Glutamatergic neuron (in vitro differentiated cells): ENCODE measurements around the gene NR6A1. TPM values are rescaled to one million over a fixed set of nuclear protein-coding genes. Genes with fewer than 3 reads are reported as not detected.

Source experiments
- DNase-seq: peaks from one replicate; pipeline ENCODE4 v3.0.0; 2022
- H3K27ac Mint-ChIP-seq: one replicate; pipeline ENCODE4 v1.8.0; 2020; ENCODE audit warnings: mild to moderate bottlenecking, mixed read lengths, inconsistent platforms; ENCODE audit not compliant: unreplicated experiment
- H3K27me3 Mint-ChIP-seq: one replicate; pipeline ENCODE4 v1.8.0; 2020; ENCODE audit warnings: mild to moderate bottlenecking, moderate library complexity, mixed read lengths, inconsistent platforms; ENCODE audit not compliant: unreplicated experiment
- H3K36me3 Mint-ChIP-seq: one replicate; pipeline ENCODE4 v1.8.0; 2020; ENCODE audit warnings: mild to moderate bottlenecking, mixed read lengths, inconsistent platforms; ENCODE audit not compliant: unreplicated experiment
- H3K4me1 Mint-ChIP-seq: one replicate; pipeline ENCODE4 v1.8.0; 2020; ENCODE audit warnings: mild to moderate bottlenecking, low read depth, mixed read lengths, inconsistent platforms; ENCODE audit not compliant: unreplicated experiment
- H3K4me3 Mint-ChIP-seq: one replicate; pipeline ENCODE4 v1.8.0; 2020; ENCODE audit warnings: mild to moderate bottlenecking, mixed read lengths, inconsistent platforms; ENCODE audit not compliant: unreplicated experiment
- H3K9me3 Mint-ChIP-seq: one replicate; pipeline ENCODE4 v1.8.0; 2020; ENCODE audit warnings: mild to moderate bottlenecking, moderate library complexity, mixed read lengths, inconsistent platforms; ENCODE audit not compliant: unreplicated experiment
- total RNA-seq: library from RNA; stranded (reverse); fragmentation: NEBNext Ultra II Directional; extraction: Animal tissue kit (Norgen Biotek cat#: 25700); gene quantifications from one replicate; pipeline ENCODE4 v1.2.1, GENCODE V29; 2021; ENCODE audit not compliant: unreplicated experiment
- TF ChIP-seq, protein P1 (sequence below): fragments of 200-600 bp; sonication (generic); IDR thresholded peaks from one replicate; pipeline ENCODE4 v1.5.0; 2021; ENCODE audit not compliant: partially characterized antibody, unreplicated experiment

Gene NR6A1
- total RNA-seq, 1 donor from 2014 or later: 51.0 TPM

DNA sequence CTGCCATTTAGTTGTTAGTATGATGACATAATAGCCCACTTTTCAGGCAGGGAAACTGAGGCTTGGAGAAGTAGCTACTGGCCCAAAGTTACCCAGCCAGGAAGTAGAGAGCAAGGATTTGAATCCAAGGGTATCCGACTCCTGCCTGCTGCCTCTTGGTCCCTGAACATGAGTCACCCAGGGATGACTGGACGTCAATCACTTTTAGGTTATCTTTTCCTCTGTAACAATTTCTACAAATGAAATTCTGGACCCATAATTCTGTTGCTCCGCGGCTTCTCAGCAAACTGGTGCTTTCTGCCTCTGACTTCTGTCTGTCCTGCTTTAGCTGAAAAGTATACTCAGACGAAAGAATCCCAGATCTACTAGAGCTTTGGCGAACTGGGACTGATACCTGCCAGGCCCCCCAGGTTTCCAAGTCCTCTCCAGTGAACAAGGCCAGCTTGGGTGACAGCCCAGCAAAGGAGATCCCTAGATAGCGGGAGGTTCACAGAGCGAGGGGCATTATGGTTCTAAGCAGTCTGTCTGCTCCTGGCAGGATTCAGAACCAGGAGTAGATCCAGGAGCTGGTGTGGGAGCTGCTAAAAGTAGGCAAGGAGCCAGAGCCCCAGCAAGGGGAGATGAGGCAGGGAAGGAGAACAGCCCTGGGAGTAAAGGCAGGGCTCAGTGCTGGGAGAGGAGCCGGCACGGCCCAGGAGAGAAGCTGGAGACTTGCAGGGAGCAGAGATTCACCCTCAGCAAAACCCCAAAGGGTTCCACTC lies 26.4 kb upstream of the NR6A1 start:
- TF ChIP-seq, protein P1, sequence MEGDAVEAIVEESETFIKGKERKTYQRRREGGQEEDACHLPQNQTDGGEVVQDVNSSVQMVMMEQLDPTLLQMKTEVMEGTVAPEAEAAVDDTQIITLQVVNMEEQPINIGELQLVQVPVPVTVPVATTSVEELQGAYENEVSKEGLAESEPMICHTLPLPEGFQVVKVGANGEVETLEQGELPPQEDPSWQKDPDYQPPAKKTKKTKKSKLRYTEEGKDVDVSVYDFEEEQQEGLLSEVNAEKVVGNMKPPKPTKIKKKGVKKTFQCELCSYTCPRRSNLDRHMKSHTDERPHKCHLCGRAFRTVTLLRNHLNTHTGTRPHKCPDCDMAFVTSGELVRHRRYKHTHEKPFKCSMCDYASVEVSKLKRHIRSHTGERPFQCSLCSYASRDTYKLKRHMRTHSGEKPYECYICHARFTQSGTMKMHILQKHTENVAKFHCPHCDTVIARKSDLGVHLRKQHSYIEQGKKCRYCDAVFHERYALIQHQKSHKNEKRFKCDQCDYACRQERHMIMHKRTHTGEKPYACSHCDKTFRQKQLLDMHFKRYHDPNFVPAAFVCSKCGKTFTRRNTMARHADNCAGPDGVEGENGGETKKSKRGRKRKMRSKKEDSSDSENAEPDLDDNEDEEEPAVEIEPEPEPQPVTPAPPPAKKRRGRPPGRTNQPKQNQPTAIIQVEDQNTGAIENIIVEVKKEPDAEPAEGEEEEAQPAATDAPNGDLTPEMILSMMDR: no peak
- no peaks in the 10 kb centered on the region for H3K36me3 Mint-ChIP-seq
- peaks cover 2% of the 10 kb centered on the region for H3K9me3 Mint-ChIP-seq
- no peak overlapping the region for H3K4me3 Mint-ChIP-seq
- H3K4me1 Mint-ChIP-seq: no peaks in the 10 kb centered on the region
- no peak overlapping the region for H3K27ac Mint-ChIP-seq
- no peak for DNase-seq
- H3K27me3 Mint-ChIP-seq: peaks cover 4% of the 10 kb centered on the region

GRCh38 chr9:124795881-124796431 lies 24.8 kb upstream of the NR6A1 start:
- H3K36me3 Mint-ChIP-seq: no peaks in the 10 kb centered on the region
- no peaks in the 10 kb centered on the region for H3K4me1 Mint-ChIP-seq
- TF ChIP-seq, protein P1: no peak
- no peak for DNase-seq
- H3K4me3 Mint-ChIP-seq: no peak overlapping the region
- H3K27ac Mint-ChIP-seq: no peak overlapping the region
- no peaks in the 10 kb centered on the region for H3K27me3 Mint-ChIP-seq
- H3K9me3 Mint-ChIP-seq: peaks cover 2% of the 10 kb centered on the region

GRCh38 chr9:124794902-124795491 lies 23.9 kb upstream of the NR6A1 start:
- Mint-ChIP-seq H3K4me1 (no peaks in the 10 kb centered on the region), H3K4me3 (no peak overlapping the region), H3K27ac (no peak overlapping the region), H3K27me3 (no peaks in the 10 kb centered on the region), H3K36me3 (no peaks in the 10 kb centered on the region), H3K9me3 (peaks cover 2% of the 10 kb centered on the region)
- no peak for DNase-seq
- TF ChIP-seq, protein P1: no peak

- Mint-ChIP-seq H3K4me1 (no peaks in the 10 kb centered on the region), H3K4me3 (no peak overlapping the region), H3K36me3 (no peaks in the 10 kb centered on the region), H3K27ac (no peak overlapping the region), H3K9me3 (no peaks in the 10 kb centered on the region), H3K27me3 (no peaks in the 10 kb centered on the region)
- DNase-seq: no peak
- TF ChIP-seq, protein P1: no peak
Measured at GRCh38 chr9:124793015-124793541, 22.0 kb upstream of the NR6A1 start.
